A549 treated with Mapracorat at 1 μM for 4 hours (cell line): ENCODE results near the gene SDHA. TPM values are rescaled to one million over a fixed set of nuclear protein-coding genes. Genes with fewer than 3 reads are reported as not detected.

Experiments
- total RNA-seq: library from RNA; stranded (reverse); fragments of 200-300 nt; extraction: Qiagen RNA extraction; gene quantifications from 5 replicates; pipeline ENCODE4 v1.2.3, GENCODE V29; 2022

The SDHA gene
- 103 to 125 TPM (median 124 TPM) in 5 replicates for total RNA-seq

DNA sequence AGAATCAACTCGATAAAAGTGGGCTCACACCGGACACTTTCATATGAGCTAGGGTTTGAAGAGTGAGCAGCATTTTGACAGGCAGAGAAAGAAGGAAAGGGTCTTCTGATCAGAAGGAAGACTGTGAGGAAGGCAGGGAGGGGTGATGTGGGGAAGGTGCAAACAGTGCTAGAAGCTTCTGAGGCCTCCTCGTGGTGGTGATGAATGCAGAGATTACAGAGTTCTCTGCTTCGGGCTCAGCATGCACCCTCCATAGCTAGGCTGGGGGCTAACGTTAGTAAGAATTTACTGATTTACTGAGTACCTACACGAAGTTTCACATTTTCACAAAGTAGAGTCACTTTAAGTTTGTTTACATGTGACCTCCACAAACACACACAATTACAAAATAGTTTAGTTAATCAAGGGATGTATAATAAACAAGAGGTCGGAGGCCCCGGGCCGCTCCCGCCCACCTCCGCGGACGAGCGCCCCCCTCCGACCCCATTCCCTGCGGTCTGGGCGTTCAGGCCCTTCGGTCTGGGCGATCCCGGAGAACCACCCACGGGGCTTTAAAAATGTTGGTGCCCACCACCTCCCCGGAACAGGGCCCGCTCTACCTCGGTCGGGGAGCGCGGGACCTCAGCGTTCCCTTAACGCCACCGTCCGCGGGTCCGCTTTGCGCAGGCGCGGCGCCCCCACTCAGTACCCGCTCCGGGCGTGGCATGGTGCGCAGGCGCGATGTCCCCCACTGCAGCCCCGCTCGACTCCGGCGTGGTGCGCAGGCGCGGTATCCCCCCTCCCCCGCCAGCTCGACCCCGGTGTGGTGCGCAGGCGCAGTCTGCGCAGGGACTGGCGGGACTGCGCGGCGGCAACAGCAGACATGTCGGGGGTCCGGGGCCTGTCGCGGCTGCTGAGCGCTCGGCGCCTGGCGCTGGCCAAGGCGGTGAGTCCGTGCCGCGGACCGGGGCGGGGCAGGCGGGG is at the start of gene SDHA, which contains the start of gene CCDC127:
Gene SDHA, plus strand, starts transcription at position 827 of the 963 bp plus-strand sequence. Its CDS starts 36 bp downstream, at position 863.
Gene CCDC127, minus strand, starts transcription at position 660 of the 963 bp plus-strand sequence. CDS start 1,304 bp downstream, outside the sequence.

DNA sequence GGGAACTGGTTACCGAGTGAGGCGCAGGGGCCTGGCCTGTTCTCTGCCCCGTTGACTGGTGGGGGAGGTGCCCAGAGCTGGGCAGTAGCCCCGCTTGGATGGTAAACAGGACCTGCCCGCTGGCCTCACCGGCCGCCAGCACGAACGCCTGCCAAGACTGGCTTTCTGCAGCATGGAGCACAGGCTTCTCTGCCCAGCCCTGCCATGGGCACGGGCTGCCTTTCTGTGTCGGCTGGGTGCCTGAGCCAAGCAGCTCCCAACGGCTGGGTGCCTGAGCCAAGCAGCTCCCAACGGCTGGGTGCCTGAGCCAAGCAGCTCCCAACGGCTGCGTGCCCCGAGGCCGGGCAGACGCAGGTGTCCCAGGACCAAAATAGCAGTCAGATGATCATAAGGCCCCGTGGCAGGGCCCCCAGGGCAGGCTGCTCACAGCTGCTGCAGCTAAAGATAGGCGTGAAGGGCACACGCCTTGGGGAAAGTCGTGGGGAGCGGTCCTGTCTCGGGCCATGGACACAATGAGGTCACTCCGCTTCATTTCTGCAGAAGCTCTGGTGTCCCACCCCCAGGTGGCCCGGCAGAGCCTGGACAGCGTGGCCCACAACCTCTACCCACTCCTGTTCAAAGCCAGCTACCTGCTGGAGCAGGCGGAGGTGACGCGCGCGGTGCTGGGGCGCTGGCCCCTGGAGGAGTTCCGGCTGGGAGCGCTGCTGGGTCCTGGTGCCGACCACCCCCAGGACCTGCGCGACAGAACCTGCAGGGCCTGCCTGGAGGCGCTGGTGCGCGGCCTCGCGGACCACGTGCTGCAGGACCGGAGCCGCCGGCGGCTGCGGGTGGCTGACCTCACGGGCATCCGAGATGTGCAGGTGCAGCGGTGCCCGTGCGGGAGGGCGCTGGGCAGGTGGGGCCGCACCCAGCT is 26.8 kb upstream of the SDHA start, which contains the start of gene LRRC14B:
Gene LRRC14B, plus strand, starts transcription at position 460 of the 913 bp plus-strand sequence. Its CDS starts 44 bp downstream, at position 504.

Other genes starting within 250 kb of the SDHA start
- 0.88 to 1.7 TPM (median 1.4 TPM) in 5 replicates for gene PLEKHG4B, start 126.2 kb upstream of the SDHA start, total RNA-seq
- gene LRRC14B, start 26.8 kb upstream of the SDHA start, total RNA-seq, result not detected in 5 replicates
- gene CCDC127, start 167 bp upstream of the SDHA start, total RNA-seq, result 5.3 to 7.2 TPM (median 5.8 TPM) in 5 replicates
- 153 to 195 TPM (median 187 TPM) in 5 replicates for gene PDCD6, start 53.3 kb downstream of the SDHA start, total RNA-seq
- 3.2 to 4.5 TPM (median 3.8 TPM) in 5 replicates for gene AHRR, start 103.4 kb downstream of the SDHA start, total RNA-seq
- 26.5 to 30.9 TPM (median 30.6 TPM) in 5 replicates for gene EXOC3, start 224.9 kb downstream of the SDHA start, total RNA-seq